ENCODE measurements around the gene SPSB1. TPM values are rescaled to one million over a fixed set of nuclear protein-coding genes. Genes with fewer than 3 reads are reported as not detected.

SPSB1 gene
- total and polyA plus RNA-seq, 2 experiments from 2014 or later: 13.5 to 22.7 TPM

DNA sequence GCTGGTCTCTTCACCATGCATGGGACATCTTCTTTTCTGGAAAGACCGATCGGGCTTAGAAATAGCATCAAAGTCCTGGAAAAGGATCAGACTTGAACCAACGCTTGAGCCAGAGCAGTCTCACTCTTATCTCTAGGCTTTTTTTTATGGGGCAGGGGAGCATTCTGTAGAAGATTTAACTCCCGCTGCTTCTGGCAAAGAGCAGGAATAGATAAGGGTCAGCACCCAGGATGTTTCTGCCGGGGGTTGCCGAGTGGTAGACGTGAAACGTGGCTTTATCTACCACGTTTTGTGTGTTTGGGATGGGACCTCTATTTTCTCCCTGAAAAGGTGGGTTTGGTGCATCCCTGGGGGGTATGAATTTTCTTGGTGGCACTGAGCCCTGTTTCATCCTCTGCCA is 18.8 kb downstream of the SPSB1 start:
- H4K20me1 ChIP-seq (ENCODE audit: insufficient read depth): no peaks in the 10 kb centered on the region
- H3K36me3 ChIP-seq (ENCODE audit: low read depth): no peaks in the 10 kb centered on the region
- no peak overlapping the region for H3K27ac ChIP-seq
- H3K9ac ChIP-seq: no peak overlapping the region
- H3F3A ChIP-seq (ENCODE audit: insufficient read depth): peaks cover 9% of the 10 kb centered on the region; the same call in 1 of the 2 replicates
- in situ Hi-C loops (cut with MboI): no loop called here
- H3K27me3 ChIP-seq (replicated peaks; ENCODE audit: insufficient read depth): no peaks in the 10 kb centered on the region
- no peaks in the 10 kb centered on the region for H3K9me2 ChIP-seq (ENCODE audit: insufficient read depth)
- no peak overlapping the region for H2AFZ ChIP-seq
- H3K79me2 ChIP-seq (ENCODE audit: insufficient read depth): peaks cover 99% of the 10 kb centered on the region
- peaks cover 11% of the 10 kb centered on the region for H3K4me1 ChIP-seq (ENCODE audit: insufficient read depth)
- TF ChIP-seq EZH2 (IDR thresholded peaks at IDR 0.05; ENCODE audit: insufficient read depth, poor library complexity, severe bottlenecking): no peak
- no peak for TF ChIP-seq EZH2phosphoT487 (IDR thresholded peaks at IDR 0.05; ENCODE audit: insufficient read depth, low read depth)
- no peak for DNase-seq
- H3K4me3 ChIP-seq: no peak overlapping the region
- no peak overlapping the region for H3K4me2 ChIP-seq (ENCODE audit: unreplicated experiment)
- no peaks in the 10 kb centered on the region for H3K9me3 ChIP-seq (ENCODE audit: low read depth)
- WGBS, 2 experiments (ENCODE audit: low coverage in 1 of 2, low lambda C conversion rate in 2 of 2, missing lambda C conversion rate in 2 of 2): 93% methylated on average over 9 of the region's 9 CpGs

DNA sequence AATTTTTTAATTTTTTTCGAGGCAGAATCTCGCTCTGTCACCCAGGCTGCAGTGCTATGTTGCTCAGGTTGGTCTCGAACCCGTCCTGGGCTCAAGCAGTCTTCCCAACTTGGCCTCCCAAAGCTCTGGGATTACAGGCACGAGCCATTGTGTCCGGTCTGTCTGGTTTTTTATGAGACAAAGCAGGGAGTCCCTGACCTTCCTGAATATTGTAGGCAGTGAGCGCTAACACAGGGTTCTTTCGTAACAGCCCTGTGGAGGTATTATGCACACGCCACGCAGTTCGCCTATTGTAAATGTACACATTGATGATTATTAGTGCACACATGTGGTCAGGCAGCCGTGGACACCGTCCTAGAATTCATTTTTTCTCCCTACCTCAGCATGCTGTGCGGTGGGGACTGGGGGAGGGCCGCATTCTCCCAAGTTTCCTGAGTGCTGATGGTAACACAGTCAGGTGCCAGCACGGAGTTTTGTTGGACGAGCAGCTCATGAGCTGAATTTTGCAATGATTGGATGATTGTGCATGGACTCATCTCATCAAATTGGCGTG is 19.6 kb downstream of the SPSB1 start:
- Histone ChIP-seq H3K4me3 (no peak overlapping the region), H3K27ac (no peak overlapping the region), H3K9ac (no peak overlapping the region), H2AFZ (no peak overlapping the region), H3K4me1 (ENCODE audit: insufficient read depth) (peaks cover 16% of the 10 kb centered on the region), H3K79me2 (ENCODE audit: insufficient read depth) (peaks cover 99% of the 10 kb centered on the region), H3K9me3 (ENCODE audit: low read depth) (no peaks in the 10 kb centered on the region), H3K27me3 (replicated peaks; ENCODE audit: insufficient read depth) (no peaks in the 10 kb centered on the region), H3K36me3 (ENCODE audit: low read depth) (no peaks in the 10 kb centered on the region), H3K9me2 (ENCODE audit: insufficient read depth) (no peaks in the 10 kb centered on the region), H4K20me1 (ENCODE audit: insufficient read depth) (no peaks in the 10 kb centered on the region), H3F3A (ENCODE audit: insufficient read depth) (peaks cover 14% of the 10 kb centered on the region; the same call in 1 of the 2 replicates), H3K4me2 (ENCODE audit: unreplicated experiment) (no peak overlapping the region)
- in situ Hi-C loops (cut with MboI): no loop called here
- TF ChIP-seq EZH2 (IDR thresholded peaks at IDR 0.05; ENCODE audit: insufficient read depth, poor library complexity, severe bottlenecking) (no peak), EZH2phosphoT487 (IDR thresholded peaks at IDR 0.05; ENCODE audit: insufficient read depth, low read depth) (no peak)
- 89 to 92% methylated on average over 18 of the region's 18 CpGs for WGBS, 2 experiments (ENCODE audit: low coverage in 1 of 2, low lambda C conversion rate in 2 of 2, missing lambda C conversion rate in 2 of 2)
- no peak for DNase-seq

DNA sequence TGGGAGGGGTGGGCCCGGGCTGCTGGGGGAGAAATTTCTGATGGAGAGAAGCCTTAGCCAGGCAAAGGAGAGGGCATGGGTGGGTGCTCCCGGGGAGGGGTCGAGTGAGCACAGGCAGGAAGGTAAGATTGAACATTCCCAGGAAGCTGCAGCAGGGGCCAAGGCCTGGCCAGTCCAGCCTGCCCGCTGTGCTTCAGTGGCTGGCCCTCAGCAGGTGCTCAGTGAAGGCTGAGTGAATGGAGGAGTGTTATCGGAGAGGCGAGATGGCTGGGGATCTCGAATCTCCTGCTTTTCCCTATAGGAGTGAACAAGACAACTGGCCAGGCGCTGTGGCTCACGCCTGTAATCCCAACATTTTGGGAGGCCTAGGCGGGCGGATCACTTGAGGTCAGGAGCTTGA is 20.9 kb downstream of the SPSB1 start:
- H3K27me3 ChIP-seq (replicated peaks; ENCODE audit: insufficient read depth): no peaks in the 10 kb centered on the region
- in situ Hi-C loops (cut with MboI): no loop called here
- TF ChIP-seq EZH2phosphoT487 (IDR thresholded peaks at IDR 0.05; ENCODE audit: insufficient read depth, low read depth) (no peak), EZH2 (IDR thresholded peaks at IDR 0.05; ENCODE audit: insufficient read depth, poor library complexity, severe bottlenecking) (no peak)
- no peak overlapping the region for H2AFZ ChIP-seq
- H3K79me2 ChIP-seq (ENCODE audit: insufficient read depth): peaks cover 99% of the 10 kb centered on the region
- no peak overlapping the region for H3K4me2 ChIP-seq (ENCODE audit: unreplicated experiment)
- peaks cover 16% of the 10 kb centered on the region; the same call in 1 of the 2 replicates for H3F3A ChIP-seq (ENCODE audit: insufficient read depth)
- 82 to 89% methylated on average over 11 of the region's 11 CpGs for WGBS, 2 experiments (ENCODE audit: low coverage in 1 of 2, low lambda C conversion rate in 2 of 2, missing lambda C conversion rate in 2 of 2)
- H3K4me3 ChIP-seq: no peak overlapping the region
- H3K36me3 ChIP-seq (ENCODE audit: low read depth): no peaks in the 10 kb centered on the region
- no peak for DNase-seq
- no peak overlapping the region for H3K27ac ChIP-seq
- H4K20me1 ChIP-seq (ENCODE audit: insufficient read depth): no peaks in the 10 kb centered on the region
- H3K4me1 ChIP-seq (ENCODE audit: insufficient read depth): peaks cover 26% of the 10 kb centered on the region
- H3K9me2 ChIP-seq (ENCODE audit: insufficient read depth): no peaks in the 10 kb centered on the region
- H3K9me3 ChIP-seq (ENCODE audit: low read depth): no peaks in the 10 kb centered on the region
- no peak overlapping the region for H3K9ac ChIP-seq

DNA sequence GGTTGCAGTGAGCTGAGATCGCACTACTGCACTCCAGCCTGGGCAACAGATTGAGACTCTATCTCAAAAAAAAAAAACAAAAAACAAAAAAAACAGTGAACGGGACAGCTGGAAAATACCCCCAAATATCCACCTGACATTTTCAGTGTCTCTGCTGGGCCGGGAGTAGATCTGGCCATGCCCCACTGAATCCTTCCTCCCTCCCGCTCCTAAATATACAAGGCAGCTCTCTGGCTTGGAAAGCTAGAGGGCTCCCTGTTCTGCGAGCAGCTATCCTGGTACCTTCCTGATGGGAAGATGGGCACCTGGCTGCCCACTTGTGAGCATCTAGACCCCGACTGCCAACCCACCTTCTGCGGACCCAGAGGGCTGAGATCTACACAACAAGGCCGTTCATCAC is 21.4 kb downstream of the SPSB1 start:
- H3K4me3 ChIP-seq: no peak overlapping the region
- WGBS, 2 experiments (ENCODE audit: low coverage in 1 of 2, low lambda C conversion rate in 2 of 2, missing lambda C conversion rate in 2 of 2): 76 to 82% methylated on average over 8 of the region's 8 CpGs
- no peak for DNase-seq
- peaks cover 26% of the 10 kb centered on the region for H3K4me1 ChIP-seq (ENCODE audit: insufficient read depth)
- H3K9ac ChIP-seq: no peak overlapping the region
- H3K27ac ChIP-seq: no peak overlapping the region
- TF ChIP-seq EZH2phosphoT487 (IDR thresholded peaks at IDR 0.05; ENCODE audit: insufficient read depth, low read depth): no peak
- no peaks in the 10 kb centered on the region for H3K9me2 ChIP-seq (ENCODE audit: insufficient read depth)
- no peaks in the 10 kb centered on the region for H3K9me3 ChIP-seq (ENCODE audit: low read depth)
- no peak overlapping the region for H3K4me2 ChIP-seq (ENCODE audit: unreplicated experiment)
- H4K20me1 ChIP-seq (ENCODE audit: insufficient read depth): no peaks in the 10 kb centered on the region
- no peak overlapping the region for H2AFZ ChIP-seq
- H3F3A ChIP-seq (ENCODE audit: insufficient read depth): peaks cover 16% of the 10 kb centered on the region; the same call in 1 of the 2 replicates
- H3K79me2 ChIP-seq (ENCODE audit: insufficient read depth): peaks cover 99% of the 10 kb centered on the region
- in situ Hi-C loops (cut with MboI): no loop called here
- no peaks in the 10 kb centered on the region for H3K36me3 ChIP-seq (ENCODE audit: low read depth)
- H3K27me3 ChIP-seq (replicated peaks; ENCODE audit: insufficient read depth): no peaks in the 10 kb centered on the region
